GM21619 (cell line): ENCODE measurements around the gene NEAT1.

ENCODE experiments used
- ATAC-seq: cut with Tn5 transposase; IDR thresholded peaks from one replicate; pipeline ENCODE4 v1.9.1; 2021; ENCODE audit not compliant: unreplicated experiment

NEAT1 gene

GRCh38 chr11:65421794-65422632 is 585 bp upstream of the NEAT1 start:
- ATAC-seq: no peak

GRCh38 chr11:65423516-65424204 is 1.1 kb downstream of the NEAT1 start:
- ATAC-seq: no peak

GRCh38 chr11:65424205-65425104 is 1.9 kb downstream of the NEAT1 start:
- ATAC-seq: no peak

GRCh38 chr11:65425105-65425970 is 2.7 kb downstream of the NEAT1 start:
- no peak for ATAC-seq

- ATAC-seq: no peak
Observed at GRCh38 chr11:65425971-65426838, 3.6 kb downstream of the NEAT1 start.

GRCh38 chr11:65426839-65427690 is 4.5 kb downstream of the NEAT1 start:
- no peak for ATAC-seq

GRCh38 chr11:65427691-65428577 is 5.3 kb downstream of the NEAT1 start:
- no peak for ATAC-seq

GRCh38 chr11:65428578-65429067 is 6.0 kb downstream of the NEAT1 start:
- ATAC-seq: no peak

- ATAC-seq: no peak
Observed at GRCh38 chr11:65429068-65429681, 6.6 kb downstream of the NEAT1 start.

- no peak for ATAC-seq
Observed at GRCh38 chr11:65429724-65430405, 7.3 kb downstream of the NEAT1 start.

GRCh38 chr11:65430406-65431217 is 8.0 kb downstream of the NEAT1 start:
- no peak for ATAC-seq

GRCh38 chr11:65431451-65432099 is 9.0 kb downstream of the NEAT1 start:
- ATAC-seq: no peak

GRCh38 chr11:65432100-65432650 is 9.6 kb downstream of the NEAT1 start:
- no peak for ATAC-seq

- ATAC-seq: no peak
Observed at GRCh38 chr11:65432686-65433582, 10.3 kb downstream of the NEAT1 start.
